ENCODE measurements around the gene THOC1.

The THOC1 gene

GRCh38 chr18:210733-211132 lies 57.1 kb downstream of the THOC1 start:
- TF ChIP-seq CTCF (IDR thresholded peaks at IDR 0.05; ENCODE audit: low read length, missing control alignments): no peak
- no peak for DNase-seq (ENCODE audit: low read depth)
- no peak overlapping the region for H3K4me3 ChIP-seq (replicated peaks; ENCODE audit: low read depth, low read length)

GRCh38 chr18:210075-210474 lies 57.8 kb downstream of the THOC1 start:
- no peak for TF ChIP-seq CTCF (IDR thresholded peaks at IDR 0.05; ENCODE audit: low read length, missing control alignments)
- DNase-seq (ENCODE audit: low read depth): no peak
- no peak overlapping the region for H3K4me3 ChIP-seq (replicated peaks; ENCODE audit: low read depth, low read length)

- H3K4me3 ChIP-seq (replicated peaks; ENCODE audit: low read depth, low read length): no peak overlapping the region
- no peak for TF ChIP-seq CTCF (IDR thresholded peaks at IDR 0.05; ENCODE audit: low read length, missing control alignments)
- DNase-seq (ENCODE audit: low read depth): no peak
Observed at GRCh38 chr18:199768-200167, 68.1 kb downstream of the THOC1 start.

- DNase-seq (ENCODE audit: low read depth): no peak
- TF ChIP-seq CTCF (IDR thresholded peaks at IDR 0.05; ENCODE audit: low read length, missing control alignments): no peak
- H3K4me3 ChIP-seq (replicated peaks; ENCODE audit: low read depth, low read length): no peak overlapping the region
Observed at GRCh38 chr18:199214-199613, 68.6 kb downstream of the THOC1 start.

GRCh38 chr18:195651-196050 lies 72.2 kb downstream of the THOC1 start:
- H3K4me3 ChIP-seq (replicated peaks; ENCODE audit: low read depth, low read length): no peak overlapping the region
- no peak for TF ChIP-seq CTCF (IDR thresholded peaks at IDR 0.05; ENCODE audit: low read length, missing control alignments)
- no peak for DNase-seq (ENCODE audit: low read depth)

GRCh38 chr18:192801-193200 lies 75.0 kb downstream of the THOC1 start:
- DNase-seq (ENCODE audit: low read depth): no peak
- no peak for TF ChIP-seq CTCF (IDR thresholded peaks at IDR 0.05; ENCODE audit: low read length, missing control alignments)
- H3K4me3 ChIP-seq (replicated peaks; ENCODE audit: low read depth, low read length): no peak overlapping the region

- no peak overlapping the region for H3K4me3 ChIP-seq (replicated peaks; ENCODE audit: low read depth, low read length)
- DNase-seq (ENCODE audit: low read depth): no peak
- no peak for TF ChIP-seq CTCF (IDR thresholded peaks at IDR 0.05; ENCODE audit: low read length, missing control alignments)
Observed at GRCh38 chr18:191725-192124, 76.1 kb downstream of the THOC1 start.

All from fibroblast of pulmonary artery (primary cell).